Thyroid gland (tissue), 4 donors: Measurements from ENCODE around the gene CBLC.

Source experiments
- POLR2A ChIP-seq, 2 donors: fragments of 450-650 bp; IDR thresholded peaks; one replicate each; pipeline ENCODE4 v1.6.1; 2017; ENCODE audit warnings: antibody characterized with exemption in 2 of 2, mild to moderate bottlenecking in 2 of 2, moderate library complexity in 1 of 2
- TF ChIP-seq, protein P1 (sequence below), 6 experiments: fragments of 200-600 bp in 3 of 6; fragments of 450-650 bp in 3 of 6; sonication (generic) in 3 of 6; IDR thresholded peaks; one replicate each; pipeline ENCODE4 v1.5.1; 2016 to 2019; ENCODE audit warnings: antibody characterized with exemption in 6 of 6, mild to moderate bottlenecking in 2 of 6, inconsistent platforms in 1 of 6, moderate library complexity in 1 of 6

- TF ChIP-seq POLR2A (IDR thresholded peaks at IDR 0.05): no peak
- TF ChIP-seq, protein P1, sequence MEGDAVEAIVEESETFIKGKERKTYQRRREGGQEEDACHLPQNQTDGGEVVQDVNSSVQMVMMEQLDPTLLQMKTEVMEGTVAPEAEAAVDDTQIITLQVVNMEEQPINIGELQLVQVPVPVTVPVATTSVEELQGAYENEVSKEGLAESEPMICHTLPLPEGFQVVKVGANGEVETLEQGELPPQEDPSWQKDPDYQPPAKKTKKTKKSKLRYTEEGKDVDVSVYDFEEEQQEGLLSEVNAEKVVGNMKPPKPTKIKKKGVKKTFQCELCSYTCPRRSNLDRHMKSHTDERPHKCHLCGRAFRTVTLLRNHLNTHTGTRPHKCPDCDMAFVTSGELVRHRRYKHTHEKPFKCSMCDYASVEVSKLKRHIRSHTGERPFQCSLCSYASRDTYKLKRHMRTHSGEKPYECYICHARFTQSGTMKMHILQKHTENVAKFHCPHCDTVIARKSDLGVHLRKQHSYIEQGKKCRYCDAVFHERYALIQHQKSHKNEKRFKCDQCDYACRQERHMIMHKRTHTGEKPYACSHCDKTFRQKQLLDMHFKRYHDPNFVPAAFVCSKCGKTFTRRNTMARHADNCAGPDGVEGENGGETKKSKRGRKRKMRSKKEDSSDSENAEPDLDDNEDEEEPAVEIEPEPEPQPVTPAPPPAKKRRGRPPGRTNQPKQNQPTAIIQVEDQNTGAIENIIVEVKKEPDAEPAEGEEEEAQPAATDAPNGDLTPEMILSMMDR (IDR thresholded peaks at IDR 0.05): no peak
Measured at GRCh38 chr19:44772959-44773358, 4.7 kb upstream of the CBLC start.
